GM12864 (cell line): ENCODE results near the gene SPDYE6.

Experiments used
- DNase-seq: peaks from one replicate; pipeline ENCODE4 v3.0.0-alpha.2; 2011; ENCODE audit warnings: low read depth
- H3K4me3 ChIP-seq: 2 replicates; pipeline ENCODE4 v1.5.1; 2011; ENCODE audit warnings: mild to moderate bottlenecking, low read depth, low read length, control low read depth
- TF ChIP-seq, protein P1 (sequence below): IDR thresholded peaks from 2 replicates; pipeline ENCODE4 v1.5.1; 2011; ENCODE audit warnings: low read depth, mild to moderate bottlenecking, moderate library complexity, low read length, control low read depth, inconsistent platforms; ENCODE audit errors: missing control alignments

SPDYE6 gene

GRCh38 chr7:102320601-102321350 is 35.5 kb downstream of the SPDYE6 start:
- no peak for DNase-seq
- no peak overlapping the region for H3K4me3 ChIP-seq
- TF ChIP-seq, protein P1, sequence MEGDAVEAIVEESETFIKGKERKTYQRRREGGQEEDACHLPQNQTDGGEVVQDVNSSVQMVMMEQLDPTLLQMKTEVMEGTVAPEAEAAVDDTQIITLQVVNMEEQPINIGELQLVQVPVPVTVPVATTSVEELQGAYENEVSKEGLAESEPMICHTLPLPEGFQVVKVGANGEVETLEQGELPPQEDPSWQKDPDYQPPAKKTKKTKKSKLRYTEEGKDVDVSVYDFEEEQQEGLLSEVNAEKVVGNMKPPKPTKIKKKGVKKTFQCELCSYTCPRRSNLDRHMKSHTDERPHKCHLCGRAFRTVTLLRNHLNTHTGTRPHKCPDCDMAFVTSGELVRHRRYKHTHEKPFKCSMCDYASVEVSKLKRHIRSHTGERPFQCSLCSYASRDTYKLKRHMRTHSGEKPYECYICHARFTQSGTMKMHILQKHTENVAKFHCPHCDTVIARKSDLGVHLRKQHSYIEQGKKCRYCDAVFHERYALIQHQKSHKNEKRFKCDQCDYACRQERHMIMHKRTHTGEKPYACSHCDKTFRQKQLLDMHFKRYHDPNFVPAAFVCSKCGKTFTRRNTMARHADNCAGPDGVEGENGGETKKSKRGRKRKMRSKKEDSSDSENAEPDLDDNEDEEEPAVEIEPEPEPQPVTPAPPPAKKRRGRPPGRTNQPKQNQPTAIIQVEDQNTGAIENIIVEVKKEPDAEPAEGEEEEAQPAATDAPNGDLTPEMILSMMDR = no peak

DNA sequence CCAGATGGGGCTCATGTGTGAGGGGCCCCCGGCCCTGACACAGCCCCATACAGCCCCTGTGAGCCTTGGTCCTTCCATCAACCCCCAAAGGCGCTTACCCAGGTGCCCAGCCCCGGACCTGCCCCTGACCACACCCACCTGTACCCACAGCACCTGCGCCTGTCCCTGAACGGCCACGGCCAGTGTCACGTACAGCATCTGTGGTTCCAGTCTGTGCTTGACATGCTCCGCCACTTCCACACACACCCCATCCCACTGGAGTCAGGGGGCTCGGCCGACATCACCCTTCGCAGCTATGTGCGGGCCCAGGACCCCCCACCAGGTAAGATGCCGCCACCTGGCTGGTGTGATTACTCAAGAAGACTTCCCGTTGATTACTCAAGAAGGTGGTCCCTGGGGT is 36.1 kb downstream of the SPDYE6 start:
- DNase-seq = no peak
- no peak overlapping the region for H3K4me3 ChIP-seq
- TF ChIP-seq, protein P1 = no peak

DNA sequence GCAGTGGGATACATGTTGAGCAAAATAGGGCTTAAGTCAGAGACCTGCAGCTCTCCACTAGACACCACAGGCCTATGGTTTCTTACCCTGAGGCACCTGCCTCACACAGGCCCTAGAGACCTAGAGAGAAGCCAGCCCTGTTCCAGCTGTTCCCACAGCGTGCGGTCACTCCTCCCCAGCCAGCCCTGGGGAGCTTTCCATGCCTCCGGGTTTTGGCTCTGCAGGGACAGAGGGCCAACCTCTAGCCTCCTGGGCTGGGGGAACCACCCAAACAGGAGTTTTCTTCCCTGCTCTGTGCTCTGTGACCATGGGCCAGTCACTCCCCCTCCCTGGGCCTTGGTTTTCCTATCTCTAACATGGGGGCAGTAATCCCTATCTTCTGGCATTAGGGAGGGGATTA is 36.6 kb downstream of the SPDYE6 start:
- no peak for DNase-seq
- TF ChIP-seq, protein P1 = no peak
- no peak overlapping the region for H3K4me3 ChIP-seq

- TF ChIP-seq, protein P1 = peak; percentile 29
- DNase-seq = no peak
- H3K4me3 ChIP-seq = no peak overlapping the region
Observed at GRCh38 chr7:102318482-102318971, 37.7 kb downstream of the SPDYE6 start.

DNA sequence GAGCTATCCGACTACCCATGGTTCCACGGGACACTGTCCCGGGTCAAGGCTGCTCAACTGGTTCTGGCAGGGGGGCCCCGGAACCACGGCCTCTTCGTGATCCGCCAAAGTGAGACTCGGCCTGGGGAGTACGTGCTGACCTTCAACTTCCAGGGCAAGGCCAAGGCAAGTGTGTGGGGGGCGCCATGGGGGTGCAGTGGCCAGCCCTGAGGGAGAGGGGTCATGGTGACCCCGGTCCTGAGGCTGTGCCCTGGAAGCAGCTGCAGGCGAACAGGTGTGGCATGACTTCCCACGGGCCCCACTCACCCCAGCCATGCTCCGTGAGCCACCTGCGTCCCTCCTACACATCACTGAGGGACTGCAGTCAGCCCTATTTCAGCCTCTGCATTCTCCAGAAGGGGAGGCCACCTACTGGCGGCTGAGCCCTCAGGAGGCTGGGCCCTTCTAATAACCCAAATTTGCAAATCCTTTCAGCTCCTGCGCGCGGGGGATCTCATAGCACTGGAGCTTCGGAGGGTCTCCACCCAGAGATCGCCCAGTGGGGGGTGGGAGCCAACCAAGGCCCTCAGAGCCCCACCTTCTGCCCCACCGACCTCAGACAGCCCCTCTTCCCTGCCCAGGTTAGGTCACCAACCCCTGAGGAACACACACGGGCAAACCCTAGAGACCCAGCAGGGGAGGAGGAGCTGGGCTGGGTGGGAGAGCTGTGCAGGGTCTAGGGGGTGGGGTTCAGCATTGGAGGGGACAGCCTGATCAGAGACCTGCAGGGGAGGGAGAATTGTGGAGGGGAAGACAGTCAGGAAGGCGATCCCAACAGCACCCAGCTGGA is 38.8 kb downstream of the SPDYE6 start:
- DNase-seq = no peak
- H3K4me3 ChIP-seq = no peak overlapping the region
- TF ChIP-seq, protein P1 = peak; percentile 13

GRCh38 chr7:102313997-102314780 is 42.1 kb downstream of the SPDYE6 start:
- H3K4me3 ChIP-seq = no peak overlapping the region
- TF ChIP-seq, protein P1 = no peak
- no peak for DNase-seq
